Gastrocnemius medialis (tissue), 4 donors: ENCODE measurements around the gene CEL. TPM values are rescaled to one million over a fixed set of nuclear protein-coding genes. Genes with fewer than 3 reads are reported as not detected.

Experiments used
- ATAC-seq, 2 donors: fragments of 150-250 bp; one replicate each; pipeline ENCODE4 v1.9.1; 2016
- DNase-seq, 2 donors: peaks; one replicate each; pipeline ENCODE4 v3.0.0-alpha.2; 2019
- H3K27ac ChIP-seq, 4 donors: fragments of 200-600 bp; sonication (generic); 1 replicate in 1 of 4; 2 replicates in 3 of 4; pipeline ENCODE4 v1.5.1; 2016 to 2018; ENCODE audit warnings: mild to moderate bottlenecking in 2 of 4, moderate library complexity in 1 of 4
- H3K27me3 ChIP-seq, 3 donors: fragments of 200-600 bp; sonication (generic) in 2 of 3; 1 replicate in 1 of 3; 2 replicates in 2 of 3; pipeline versions ENCODE4 v1.5.1 to v1.6.0; 2016 to 2019; ENCODE audit warnings: mild to moderate bottlenecking in 1 of 3, moderate library complexity in 1 of 3
- H3K36me3 ChIP-seq, 2 donors: fragments of 200-600 bp; sonication (generic) in 1 of 2; one replicate each; pipeline ENCODE4 v1.5.1; 2017 to 2018
- H3K4me1 ChIP-seq, 2 donors: fragments of 200-600 bp; sonication (generic) in 1 of 2; one replicate each; pipeline ENCODE4 v1.5.1; 2016 to 2017; ENCODE audit warnings: mild to moderate bottlenecking in 2 of 2
- H3K4me3 ChIP-seq, 4 donors: fragments of 200-600 bp; sonication (generic) in 3 of 4; 1 replicate in 1 of 4; 2 replicates in 3 of 4; pipeline ENCODE4 v1.5.1; 2016 to 2019; ENCODE audit warnings: mild to moderate bottlenecking in 2 of 4
- H3K9me3 ChIP-seq, 3 donors: fragments of 200-600 bp; sonication (generic) in 2 of 3; 1 replicate in 1 of 3; 2 replicates in 2 of 3; pipeline ENCODE4 v1.5.1; 2016 to 2019
- POLR2A ChIP-seq, 2 donors: fragments of 450-650 bp; IDR thresholded peaks; one replicate each; pipeline ENCODE4 v1.6.1; 2017; ENCODE audit warnings: antibody characterized with exemption in 2 of 2, mild to moderate bottlenecking in 2 of 2, moderate library complexity in 2 of 2
- in situ Hi-C, 4 donors: fragments of 200-750 bp; cut with MboI; loops; one replicate each; pipeline versions ENCODE4 v1.15.0 to v1.8.0; 2017; ENCODE audit warnings: low sequenced_read_pairs in 4 of 4
- intact Hi-C: fragments of 100-400 bp; cut with DNase I; formaldehyde crosslinking; loops from one replicate; pipeline ENCODE4 v1.15.1; 2023; ENCODE audit warnings: low total_unique reads
- total RNA-seq, 4 donors: library from RNA; depleted of rRNA; stranded (reverse); fragments of >200 nt; gene quantifications; one replicate each; pipeline versions ENCODE4 v1.1.0 to v1.2.3, GENCODE V29; 2016
- TF ChIP-seq, protein P1 (sequence below), 5 experiments: fragments of 450-650 bp in 3 of 5; fragments of 200-600 bp in 2 of 5; sonication (generic) in 2 of 5; IDR thresholded peaks in 4 of 5; conservative IDR thresholded peaks in 1 of 5; 1 replicate in 4 of 5; 2 replicates in 1 of 5; pipeline ENCODE4 v1.5.1; 2016 to 2019; ENCODE audit warnings: antibody characterized with exemption in 5 of 5, mild to moderate bottlenecking in 3 of 5, moderate library complexity in 3 of 5

CEL gene
- total RNA-seq, 4 donors from 2014 or later = 0.13 to 1.8 TPM; not detected in 2

DNA sequence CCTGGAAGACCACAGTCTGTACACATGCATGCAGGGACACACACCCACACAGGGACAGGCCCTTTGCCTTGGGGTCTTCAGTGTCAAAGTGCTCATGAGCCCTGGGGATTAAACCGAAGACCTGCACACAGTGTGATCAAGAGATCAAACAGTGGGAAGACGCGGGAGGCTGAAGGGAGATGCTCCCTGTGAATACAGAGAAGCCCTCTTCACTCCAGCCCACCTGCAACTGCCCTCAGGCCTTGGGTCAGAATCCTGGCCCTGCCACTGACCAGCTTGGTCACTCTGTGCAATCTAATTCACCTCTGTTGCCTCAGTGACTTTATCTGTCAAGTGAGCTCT, 56.4 kb downstream of the CEL start:
- no peak for ATAC-seq
- TF ChIP-seq POLR2A (IDR thresholded peaks at IDR 0.05) = no peak
- TF ChIP-seq, protein P1, sequence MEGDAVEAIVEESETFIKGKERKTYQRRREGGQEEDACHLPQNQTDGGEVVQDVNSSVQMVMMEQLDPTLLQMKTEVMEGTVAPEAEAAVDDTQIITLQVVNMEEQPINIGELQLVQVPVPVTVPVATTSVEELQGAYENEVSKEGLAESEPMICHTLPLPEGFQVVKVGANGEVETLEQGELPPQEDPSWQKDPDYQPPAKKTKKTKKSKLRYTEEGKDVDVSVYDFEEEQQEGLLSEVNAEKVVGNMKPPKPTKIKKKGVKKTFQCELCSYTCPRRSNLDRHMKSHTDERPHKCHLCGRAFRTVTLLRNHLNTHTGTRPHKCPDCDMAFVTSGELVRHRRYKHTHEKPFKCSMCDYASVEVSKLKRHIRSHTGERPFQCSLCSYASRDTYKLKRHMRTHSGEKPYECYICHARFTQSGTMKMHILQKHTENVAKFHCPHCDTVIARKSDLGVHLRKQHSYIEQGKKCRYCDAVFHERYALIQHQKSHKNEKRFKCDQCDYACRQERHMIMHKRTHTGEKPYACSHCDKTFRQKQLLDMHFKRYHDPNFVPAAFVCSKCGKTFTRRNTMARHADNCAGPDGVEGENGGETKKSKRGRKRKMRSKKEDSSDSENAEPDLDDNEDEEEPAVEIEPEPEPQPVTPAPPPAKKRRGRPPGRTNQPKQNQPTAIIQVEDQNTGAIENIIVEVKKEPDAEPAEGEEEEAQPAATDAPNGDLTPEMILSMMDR (IDR thresholded peaks at IDR 0.05 in 4 of 5, conservative IDR thresholded peaks at IDR 0.05 in 1 of 5) = no peak

DNA sequence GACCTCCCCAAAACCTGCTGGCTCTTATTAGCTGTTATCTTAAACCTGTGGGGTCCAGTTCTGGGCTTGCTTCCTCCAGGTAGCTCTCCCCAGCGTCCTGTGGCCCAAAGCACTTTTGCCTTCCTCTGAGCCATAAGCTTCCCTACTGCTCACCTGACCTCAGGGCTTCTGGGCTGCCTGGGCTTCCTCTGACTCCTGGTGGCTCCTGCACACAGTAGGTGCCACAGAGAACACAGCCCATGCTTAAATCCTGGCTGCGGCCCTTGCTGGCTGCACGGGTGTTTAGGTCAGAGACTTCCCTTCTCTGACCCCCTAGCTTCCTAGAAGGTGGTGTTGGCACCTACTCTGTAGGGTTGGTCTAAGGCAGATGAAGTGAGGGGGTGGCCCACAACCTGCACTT, 56.8 kb downstream of the CEL start:
- in situ Hi-C loops = no loop called here
- Histone ChIP-seq H3K27me3 (no peaks in the 10 kb centered on the region), H3K27ac (peak overlapping the region; percentile 85 to 98 (median 93)), H3K36me3 (no peaks in the 10 kb centered on the region), H3K4me1 (peaks cover 78 to 88% of the 10 kb centered on the region in 2 donors), H3K9me3 (no peaks in the 10 kb centered on the region), H3K4me3 (peak overlapping the region in 3 of 4 donors; percentile 53 to 86 (median 66))
- no peak for TF ChIP-seq POLR2A (IDR thresholded peaks at IDR 0.05)
- TF ChIP-seq, protein P1 (IDR thresholded peaks at IDR 0.05 in 4 of 5, conservative IDR thresholded peaks at IDR 0.05 in 1 of 5) = no peak
- intact Hi-C loops = no loop called here
- DNase-seq (no peak), ATAC-seq (no peak)

More for the DNA sequence above, 56.4 kb downstream of the CEL start:
- no peak for DNase-seq
- Histone ChIP-seq H3K9me3 (no peaks in the 10 kb centered on the region), H3K27ac (peak overlapping the region; percentile 85 to 98 (median 93)), H3K4me1 (peaks cover 78 to 92% of the 10 kb centered on the region in 2 donors), H3K36me3 (no peaks in the 10 kb centered on the region), H3K27me3 (no peaks in the 10 kb centered on the region), H3K4me3 (no peak overlapping the region)
- in situ Hi-C loops = no loop called here
- intact Hi-C loops = no loop called here

DNA sequence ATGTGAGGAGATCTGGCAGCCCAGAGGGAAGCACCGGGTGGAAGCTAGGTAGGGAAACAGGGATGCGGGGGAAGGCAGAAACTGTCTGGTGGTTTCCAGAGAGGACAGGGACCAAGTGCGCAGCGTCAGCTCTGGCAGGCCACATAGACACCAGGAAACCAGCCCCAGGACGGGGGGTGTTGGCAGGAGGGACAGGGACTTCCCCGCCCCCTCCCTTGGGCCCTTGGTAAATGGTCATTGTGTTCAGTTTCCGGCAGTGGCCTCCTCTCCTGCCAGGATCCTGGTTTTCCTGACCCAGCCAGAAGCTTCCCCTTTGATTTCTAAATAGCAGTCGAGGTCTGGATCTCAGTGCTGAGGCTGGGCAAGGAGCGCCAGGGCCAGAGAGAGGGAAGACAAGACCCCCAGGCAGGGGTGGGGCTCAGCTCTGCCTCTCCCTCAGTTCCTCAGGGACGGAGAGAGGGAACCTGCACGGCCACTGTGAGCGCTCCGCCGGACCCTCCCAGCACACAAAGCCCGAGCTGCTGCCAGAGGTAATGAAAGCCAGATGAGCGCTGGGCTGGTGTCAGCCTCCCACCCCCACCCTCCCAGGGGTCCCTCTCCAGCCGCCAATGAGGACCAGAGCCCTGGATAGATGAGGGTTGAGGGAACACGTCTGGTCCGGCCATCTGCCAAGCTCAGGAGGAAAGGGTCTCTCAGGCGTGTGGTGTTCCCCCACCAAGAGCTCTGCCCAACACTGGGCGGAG, 57.5 kb downstream of the CEL start:
- TF ChIP-seq, protein P1 (IDR thresholded peaks at IDR 0.05 in 4 of 5, conservative IDR thresholded peaks at IDR 0.05 in 1 of 5) = no peak
- TF ChIP-seq POLR2A (IDR thresholded peaks at IDR 0.05) = no peak
- Histone ChIP-seq H3K36me3 (no peaks in the 10 kb centered on the region), H3K9me3 (no peaks in the 10 kb centered on the region), H3K27me3 (no peaks in the 10 kb centered on the region), H3K4me1 (peaks cover 70 to 82% of the 10 kb centered on the region in 2 donors), H3K27ac (peak overlapping the region; percentile 85 to 98 (median 93)), H3K4me3 (peak overlapping the region; percentile 53 to 86 (median 68))
- intact Hi-C loops = no loop called here
- no peak for ATAC-seq
- no peak for DNase-seq
- in situ Hi-C loops = no loop called here

DNA sequence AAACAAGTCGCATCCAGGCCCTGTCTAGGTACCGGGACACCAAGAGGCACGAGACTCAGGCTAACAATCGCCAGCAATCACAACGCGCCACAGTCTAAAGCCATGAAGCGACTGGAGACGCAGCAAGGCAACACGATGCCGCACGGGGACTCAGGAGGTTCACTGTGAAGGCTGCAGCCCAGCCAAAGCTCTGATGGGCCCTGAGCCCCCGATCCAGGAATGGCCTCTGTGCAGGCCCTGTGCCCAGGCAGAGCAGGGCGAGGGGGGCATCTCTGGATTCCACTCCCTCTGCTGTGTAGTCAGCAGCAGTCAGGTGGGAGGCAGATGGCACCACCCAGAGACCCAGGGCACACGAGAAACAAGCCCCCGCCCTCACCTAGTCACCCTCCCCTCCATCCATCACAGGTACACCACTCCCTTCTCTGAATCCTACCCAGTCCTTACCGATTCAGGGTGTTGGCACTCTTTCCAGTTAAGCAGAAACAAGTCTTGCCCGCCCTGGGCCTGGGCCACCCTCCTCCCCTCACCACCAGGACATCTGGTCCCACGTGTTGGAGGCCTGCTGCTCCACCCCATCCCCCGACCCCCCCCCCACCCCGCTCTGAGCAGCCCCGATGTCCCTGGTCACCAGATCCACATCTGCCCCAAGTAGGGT, 58.2 kb downstream of the CEL start:
- DNase-seq (peak; percentile 58 to 59), ATAC-seq (peak in 1 of 2 donors; percentile 7)
- TF ChIP-seq, protein P1 (IDR thresholded peaks at IDR 0.05 in 4 of 5, conservative IDR thresholded peaks at IDR 0.05 in 1 of 5) = no peak
- TF ChIP-seq POLR2A (IDR thresholded peaks at IDR 0.05) = peak; percentile 11 to 27
- peaks cover 63 to 81% of the 10 kb centered on the region in 2 donors for H3K4me1 ChIP-seq
- no peaks in the 10 kb centered on the region for H3K9me3 ChIP-seq
- peak overlapping the region; percentile 53 to 86 (median 68) for H3K4me3 ChIP-seq
- H3K27me3 ChIP-seq = no peaks in the 10 kb centered on the region
- H3K27ac ChIP-seq = peak overlapping the region; percentile 85 to 98 (median 93)
- intact Hi-C loops = no loop called here
- H3K36me3 ChIP-seq = no peaks in the 10 kb centered on the region
- in situ Hi-C loops = no loop called here
